Measurements from ENCODE around the gene RPL28. TPM values are rescaled to one million over a fixed set of nuclear protein-coding genes. Genes with fewer than 3 reads are reported as not detected.

RPL28 gene
- total and polyA plus RNA-seq, 2 donors (not counting 3 experiments of a cell fraction or from before 2014, with no cell fraction given), result 1,872 to 3,435 TPM

DNA sequence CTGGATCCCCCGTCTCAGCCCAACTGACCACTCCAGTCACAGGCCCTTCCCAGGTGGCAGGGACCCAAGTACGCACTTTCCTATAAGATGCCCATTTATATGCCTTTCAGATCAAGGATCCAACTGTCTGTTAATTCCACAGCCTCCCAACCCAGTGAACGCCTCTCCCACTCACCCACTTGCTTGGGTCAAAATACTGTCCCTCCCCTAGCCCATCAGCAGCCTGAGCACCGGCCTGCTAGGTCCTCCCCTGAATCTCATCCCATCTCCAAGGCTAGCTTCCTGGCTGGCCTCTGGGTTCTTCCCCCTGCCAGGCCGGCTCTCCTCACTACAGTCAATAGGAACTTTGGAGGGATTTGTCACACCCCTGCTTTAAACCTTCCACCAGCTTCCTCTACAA is 19.9 kb downstream of the RPL28 start:
- no peaks in the 10 kb centered on the region for H4K20me1 ChIP-seq (replicated peaks; ENCODE audit: control insufficient read depth, extremely low read depth, insufficient read depth, low read length)
- peak overlapping the region; percentile 59 for H3K4me2 ChIP-seq (ENCODE audit: insufficient read depth, low read length)
- BruUV-seq (replicated peaks), result no TSS peak
- H3K9ac ChIP-seq (replicated peaks; ENCODE audit: extremely low read depth, insufficient read depth, low read length), result no peak overlapping the region
- intact Hi-C loops (cut with micrococcal nuclease), result no loop called here
- no peaks in the 10 kb centered on the region for H3K9me3 ChIP-seq (replicated peaks; ENCODE audit: control insufficient read depth, insufficient read depth, low read length)
- no peak overlapping the region for H2AFZ ChIP-seq (ENCODE audit: low read depth, low read length)
- no peak for DNase-seq (ENCODE audit: low read depth, low spot score)
- peaks cover 14 to 21% of the 10 kb centered on the region in 2 experiments for H3K36me3 ChIP-seq (ENCODE audit: control insufficient read depth in 2 of 2, extremely low read depth in 1 of 2, insufficient read depth in 2 of 2, low read length in 2 of 2)
- ChIA-PET POLR2A (interaction anchor here (0.7 to 1.1 kb wide), 2 partner anchors 19 kb away, joined by 3 to 6 read pairs; no protein-coding TSS in a partner anchor), CTCF (interaction anchor here (0.7 to 1.6 kb wide), 5 partner anchors 8 to 104 kb away, joined by 3 to 4 read pairs (median 3); partner anchors contain the start of genes KMT5C and TMEM238)
- no peak overlapping the region for H3K27ac ChIP-seq (ENCODE audit: insufficient read depth, low read depth, low read length)
- peak overlapping the region in 1 of 3 experiments; percentile 63 for H3K4me3 ChIP-seq (replicated peaks in 1 of 3; ENCODE audit: insufficient read depth in 1 of 3, low read depth in 1 of 3, low read length in 3 of 3)
- dilution Hi-C loops (cut with MboI; ENCODE audit: extremely low pct_ligation_motif_present, low sequenced_read_pairs), result no loop called here
- peaks cover 13% of the 10 kb centered on the region for H3K4me1 ChIP-seq (ENCODE audit: control insufficient read depth, extremely low read depth, insufficient read depth, low read length)
- no peaks in the 10 kb centered on the region for H3K27me3 ChIP-seq (ENCODE audit: control insufficient read depth in 2 of 2, insufficient read depth in 2 of 2, low read length in 2 of 2)
- no peak for FAIRE-seq
- H3K9me1 ChIP-seq (replicated peaks; ENCODE audit: control insufficient read depth, extremely low read depth, insufficient read depth, low read length), result no peaks in the 10 kb centered on the region
- H3K79me2 ChIP-seq (ENCODE audit: control insufficient read depth, insufficient read depth, low read length), result peaks cover 53% of the 10 kb centered on the region
- TF ChIP-seq EZH2 (IDR thresholded peaks at IDR 0.05; ENCODE audit: borderline replicate concordance, low read depth, low read length, severe bottlenecking) (no peak), CTCF (IDR thresholded peaks at IDR 0.05; ENCODE audit: extremely low read depth in 1 of 2, insufficient read depth in 1 of 2, low read depth in 1 of 2, low read length in 2 of 2) (no peak), POLR2AphosphoS5 (IDR thresholded peaks at IDR 0.05; ENCODE audit: insufficient read depth, low read depth, low read length) (no peak), MYC (IDR thresholded peaks at IDR 0.05; ENCODE audit: low read depth, low read length) (no peak), GATA2 (IDR thresholded peaks at IDR 0.05; ENCODE audit: insufficient read depth, insufficient read length, low read depth, low read length) (no peak), POLR2A (IDR thresholded peaks at IDR 0.05; ENCODE audit: low read depth, low read length) (no peak), FOS (IDR thresholded peaks at IDR 0.05; ENCODE audit: borderline replicate concordance, insufficient read depth, low read length) (no peak), JUN (IDR thresholded peaks at IDR 0.05; ENCODE audit: borderline replicate concordance, insufficient read depth, insufficient read length, low read depth) (no peak)
- TF ChIP-seq, protein P1, sequence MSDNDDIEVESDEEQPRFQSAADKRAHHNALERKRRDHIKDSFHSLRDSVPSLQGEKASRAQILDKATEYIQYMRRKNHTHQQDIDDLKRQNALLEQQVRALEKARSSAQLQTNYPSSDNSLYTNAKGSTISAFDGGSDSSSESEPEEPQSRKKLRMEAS (IDR thresholded peaks at IDR 0.05; ENCODE audit: insufficient read depth, insufficient read length), result no peak
